Epithelial cell of esophagus (primary cell): ENCODE measurements around the gene B3GNT7.

Experiments
- DNase-seq: peaks from one replicate; pipeline ENCODE4 v3.0.0; 2010; ENCODE audit warnings: low read depth
- H3K4me3 ChIP-seq: 2 replicates; pipeline ENCODE4 v1.5.1; 2011; ENCODE audit warnings: mild to moderate bottlenecking, low read length, control low read depth
- CTCF ChIP-seq: IDR thresholded peaks from 2 replicates; pipeline ENCODE4 v1.5.1; 2011; ENCODE audit warnings: low read depth, mild to moderate bottlenecking, low read length, control low read depth, inconsistent platforms; ENCODE audit not compliant: insufficient read depth; ENCODE audit errors: missing control alignments

Gene B3GNT7

GRCh38 chr2:231367178-231367577 is 28.3 kb upstream of the B3GNT7 start:
- no peak for TF ChIP-seq CTCF
- DNase-seq, result no peak
- no peak overlapping the region for H3K4me3 ChIP-seq

- no peak overlapping the region for H3K4me3 ChIP-seq
- no peak for DNase-seq
- no peak for TF ChIP-seq CTCF
Observed at GRCh38 chr2:231369580-231370428, 25.7 kb upstream of the B3GNT7 start.

GRCh38 chr2:231370429-231370748 is 25.1 kb upstream of the B3GNT7 start:
- TF ChIP-seq CTCF, result no peak
- DNase-seq, result no peak
- H3K4me3 ChIP-seq, result no peak overlapping the region

GRCh38 chr2:231370749-231371429 is 24.6 kb upstream of the B3GNT7 start:
- DNase-seq, result no peak
- H3K4me3 ChIP-seq, result no peak overlapping the region
- no peak for TF ChIP-seq CTCF

- TF ChIP-seq CTCF, result no peak
- H3K4me3 ChIP-seq, result no peak overlapping the region
- no peak for DNase-seq
Observed at GRCh38 chr2:231371430-231372054, 24.0 kb upstream of the B3GNT7 start.

- H3K4me3 ChIP-seq, result no peak overlapping the region
- DNase-seq, result no peak
- TF ChIP-seq CTCF, result no peak
Observed at GRCh38 chr2:231372326-231372725, 23.2 kb upstream of the B3GNT7 start.
